NCI-H1930 (cell line): ENCODE measurements around the gene AKT3.
"Not testable (repeated sequence)": the region's sequence is repeated elsewhere in the genome, so short reads cannot be mapped to it uniquely, and the experiment has no call there.

Experiments used
- DNase-seq, 2 experiments: peaks; one replicate each; lab custom pipeline; 2025; lab: John Stamatoyannopoulos, UW

Gene AKT3

GRCh38 chr1:243705585-243705984 is 144.5 kb downstream of the AKT3 start:
- DNase-seq: peak; percentile 56 to 60

- DNase-seq: no peak
These were observed 148.2 kb downstream of the AKT3 start for GRCh38 chr1:243701872-243702271.

- DNase-seq: no peak
These were observed 156.2 kb downstream of the AKT3 start for GRCh38 chr1:243693800-243694199.

- DNase-seq: no peak
These were observed 163.9 kb downstream of the AKT3 start for GRCh38 chr1:243686159-243686558.

- no peak for DNase-seq
These were observed 169.2 kb downstream of the AKT3 start for GRCh38 chr1:243680860-243681259.

GRCh38 chr1:243672539-243673074 is 177.4 kb downstream of the AKT3 start:
- no peak for DNase-seq

- no peak for DNase-seq
These were observed 182.5 kb downstream of the AKT3 start for GRCh38 chr1:243667591-243667990.

- DNase-seq: no peak
These were observed 182.9 kb downstream of the AKT3 start for GRCh38 chr1:243667133-243667532.

- no peak for DNase-seq
These were observed 186.4 kb downstream of the AKT3 start for GRCh38 chr1:243663651-243664050.

GRCh38 chr1:243662169-243662568 is 187.9 kb downstream of the AKT3 start:
- DNase-seq: not testable (repeated sequence)

GRCh38 chr1:243658594-243659105 is 191.4 kb downstream of the AKT3 start:
- DNase-seq: no peak

GRCh38 chr1:243657793-243658192 is 192.2 kb downstream of the AKT3 start:
- DNase-seq: no peak

- DNase-seq: not testable (repeated sequence)
These were observed 200.5 kb downstream of the AKT3 start for GRCh38 chr1:243649530-243649929.

GRCh38 chr1:243646841-243647240 is 203.2 kb downstream of the AKT3 start:
- DNase-seq: no peak

GRCh38 chr1:243645281-243645680 is 204.8 kb downstream of the AKT3 start:
- no peak for DNase-seq

GRCh38 chr1:243642936-243643335 is 207.1 kb downstream of the AKT3 start:
- no peak for DNase-seq

- DNase-seq: no peak
These were observed 210.9 kb downstream of the AKT3 start for GRCh38 chr1:243639027-243639658.

GRCh38 chr1:243638186-243638585 is 211.9 kb downstream of the AKT3 start:
- DNase-seq: no peak

GRCh38 chr1:243628476-243628907 is 221.6 kb downstream of the AKT3 start:
- DNase-seq: no peak

- no peak for DNase-seq
These were observed 226.2 kb downstream of the AKT3 start for GRCh38 chr1:243623841-243624240.

GRCh38 chr1:243621973-243622372 is 228.1 kb downstream of the AKT3 start:
- no peak for DNase-seq

GRCh38 chr1:243620096-243620495 is 229.9 kb downstream of the AKT3 start:
- no peak for DNase-seq

GRCh38 chr1:243609698-243610097 is 240.3 kb downstream of the AKT3 start:
- no peak for DNase-seq

- no peak for DNase-seq
These were observed 244.4 kb downstream of the AKT3 start for GRCh38 chr1:243605604-243606003.
